Stimulated activated CD4-positive, alpha-beta T cell treated with anti-CD3 and anti-CD28 coated beads, Interleukin-2, amount 100 ng/mL, for 24 hours (primary cell): ENCODE data around the gene SH3BGRL3.
"Not testable (repeated sequence)": the region's sequence is repeated elsewhere in the genome, so short reads cannot be mapped to it uniquely, and the experiment has no call there.

ENCODE experiments used
- DNase-seq, 2 donors: peaks; one replicate each; pipeline ENCODE4 v3.0.0-alpha.2; 2020

The SH3BGRL3 gene

GRCh38 chr1:26318338-26319064 lies 38.6 kb downstream of the SH3BGRL3 start:
- DNase-seq = peak; percentile 51 to 62

- DNase-seq = peak in 1 of 2 donors; percentile 18
These were observed 41.0 kb downstream of the SH3BGRL3 start for GRCh38 chr1:26320896-26321295.

- DNase-seq = peak; percentile 98
These were observed 41.6 kb downstream of the SH3BGRL3 start for GRCh38 chr1:26321315-26322041.

GRCh38 chr1:26322042-26322331 lies 42.1 kb downstream of the SH3BGRL3 start:
- no peak for DNase-seq

GRCh38 chr1:26323382-26323781 lies 43.5 kb downstream of the SH3BGRL3 start:
- no peak for DNase-seq

GRCh38 chr1:26324550-26324949 lies 44.7 kb downstream of the SH3BGRL3 start:
- DNase-seq = no peak

GRCh38 chr1:26327956-26328362 lies 48.1 kb downstream of the SH3BGRL3 start:
- DNase-seq = no peak

GRCh38 chr1:26328597-26328996 lies 48.7 kb downstream of the SH3BGRL3 start:
- DNase-seq = no peak

- not testable (repeated sequence) for DNase-seq
These were observed 49.5 kb downstream of the SH3BGRL3 start for GRCh38 chr1:26329380-26329779.

- no peak for DNase-seq
These were observed 50.4 kb downstream of the SH3BGRL3 start for GRCh38 chr1:26330276-26330675.
